Astrocyte (in vitro differentiated cells and primary cell): ENCODE measurements around the gene CHMP1B. TPM values are rescaled to one million over a fixed set of nuclear protein-coding genes. Genes with fewer than 3 reads are reported as not detected.

Experiments
- DNase-seq: peaks from one replicate; pipeline ENCODE4 v3.0.0-alpha.2; 2010; ENCODE audit warnings: low read depth
- FAIRE-seq: peaks from 2 replicates; lab custom pipeline; 2011; peaks lifted over from hg19 to GRCh38; lab: Jason Lieb, UNC
- H2AFZ ChIP-seq: 2 replicates; pipeline ENCODE4 v1.6.0; 2012; ENCODE audit warnings: low read depth, low read length, inconsistent platforms
- H3K27ac ChIP-seq: 2 replicates; pipeline ENCODE4 v1.5.1; 2011; ENCODE audit warnings: low read depth, low read length, inconsistent platforms
- H3K27me3 ChIP-seq: 2 replicates; pipeline ENCODE4 v1.6.0; 2011; ENCODE audit warnings: low read length, inconsistent platforms; ENCODE audit not compliant: insufficient read depth
- H3K36me3 ChIP-seq: 2 replicates; pipeline ENCODE4 v1.5.1; 2011; ENCODE audit warnings: low read length, inconsistent platforms; ENCODE audit not compliant: insufficient read depth
- H3K4me1 ChIP-seq: 2 replicates; pipeline ENCODE4 v1.5.1; 2011; ENCODE audit warnings: low read length, inconsistent platforms; ENCODE audit not compliant: insufficient read depth
- H3K4me2 ChIP-seq: 2 replicates; pipeline ENCODE4 v1.6.0; 2012; ENCODE audit warnings: low read length, inconsistent platforms
- H3K4me3 ChIP-seq: 2 replicates; pipeline ENCODE4 v1.5.1; 2011; ENCODE audit warnings: low read depth, mild to moderate bottlenecking, low read length, inconsistent platforms; ENCODE audit not compliant: insufficient read depth
- H3K79me2 ChIP-seq: 2 replicates; pipeline ENCODE4 v1.6.0; 2012; ENCODE audit warnings: mild to moderate bottlenecking, low read length, inconsistent platforms; ENCODE audit not compliant: insufficient read depth
- H3K9ac ChIP-seq: 2 replicates; pipeline ENCODE4 v1.6.0; 2012; ENCODE audit warnings: mild to moderate bottlenecking, low read length, inconsistent platforms
- H3K9me3 ChIP-seq: 2 replicates; pipeline ENCODE4 v1.5.1; 2012; ENCODE audit warnings: low read depth, mild to moderate bottlenecking, low read length, inconsistent platforms; ENCODE audit not compliant: insufficient read depth
- H4K20me1 ChIP-seq: 2 replicates; pipeline ENCODE4 v1.6.0; 2012; ENCODE audit warnings: low read length, inconsistent platforms; ENCODE audit not compliant: insufficient read depth
- H3K27ac Mint-ChIP-seq: one replicate; pipeline ENCODE4 v1.8.0; 2021; ENCODE audit warnings: mild to moderate bottlenecking, mixed read lengths; ENCODE audit not compliant: unreplicated experiment
- H3K27me3 Mint-ChIP-seq: one replicate; pipeline ENCODE4 v1.8.0; 2021; ENCODE audit warnings: low read depth, mixed read lengths; ENCODE audit not compliant: unreplicated experiment
- H3K36me3 Mint-ChIP-seq: one replicate; pipeline ENCODE4 v1.8.0; 2021; ENCODE audit warnings: low read depth, mixed read lengths; ENCODE audit not compliant: unreplicated experiment
- H3K4me1 Mint-ChIP-seq: one replicate; pipeline ENCODE4 v1.8.0; 2021; ENCODE audit warnings: low read depth, mixed read lengths; ENCODE audit not compliant: unreplicated experiment
- H3K4me3 Mint-ChIP-seq: one replicate; pipeline ENCODE4 v1.8.0; 2021; ENCODE audit warnings: mild to moderate bottlenecking, moderate library complexity, mixed read lengths; ENCODE audit not compliant: unreplicated experiment
- H3K9me3 Mint-ChIP-seq: one replicate; pipeline ENCODE4 v1.8.0; 2021; ENCODE audit warnings: mild to moderate bottlenecking, mixed read lengths; ENCODE audit not compliant: unreplicated experiment
- EZH2 ChIP-seq: IDR thresholded peaks from 2 replicates; pipeline ENCODE4 v1.6.1; 2012; ENCODE audit warnings: mild to moderate bottlenecking, low read length, inconsistent platforms; ENCODE audit not compliant: insufficient read depth
- total RNA-seq: library from RNA; stranded (reverse); gene quantifications from 2 replicates; pipeline ENCODE4 v1.2.1, GENCODE V29; 2021
- TF ChIP-seq, protein P1 (sequence below): IDR thresholded peaks from 2 replicates; pipeline ENCODE4 v1.5.1; 2011; ENCODE audit warnings: low read depth, mild to moderate bottlenecking, inconsistent platforms, low read length, moderate library complexity; ENCODE audit not compliant: insufficient read depth

CHMP1B gene
- total RNA-seq, 1 donor from 2014 or later = 49.7 TPM

DNA sequence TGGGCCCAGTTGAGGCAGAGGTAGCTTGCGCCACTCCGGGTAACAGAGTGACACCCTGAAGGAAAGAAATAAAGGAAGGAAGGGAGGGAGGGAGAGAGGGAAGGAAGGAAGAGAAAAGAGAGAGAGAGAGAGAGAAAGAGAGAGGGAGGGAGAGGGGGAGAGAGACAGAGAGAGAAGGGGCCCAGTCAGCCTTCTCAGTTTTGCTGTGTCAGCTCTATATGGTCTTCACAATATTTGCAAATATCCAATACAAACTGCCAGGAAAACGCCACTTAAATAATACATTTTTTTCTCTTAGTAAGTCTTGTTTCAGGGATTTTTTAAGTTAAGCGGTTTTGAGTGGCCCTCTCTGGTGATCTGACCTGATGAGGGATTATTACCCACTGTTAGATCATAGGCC is 5.6 kb upstream of the CHMP1B start:
- Mint-ChIP-seq H3K4me3 (no peak overlapping the region), H3K27me3 (no peaks in the 10 kb centered on the region), H3K36me3 (no peaks in the 10 kb centered on the region), H3K4me1 (peaks cover 9% of the 10 kb centered on the region), H3K9me3 (no peaks in the 10 kb centered on the region), H3K27ac (no peak overlapping the region)
- DNase-seq = no peak
- H3K4me2 ChIP-seq = no peak overlapping the region
- no peaks in the 10 kb centered on the region for H3K9me3 ChIP-seq
- H4K20me1 ChIP-seq = no peaks in the 10 kb centered on the region
- no peak overlapping the region for H3K9ac ChIP-seq
- no peaks in the 10 kb centered on the region for H3K27me3 ChIP-seq
- no peaks in the 10 kb centered on the region for H3K36me3 ChIP-seq
- no peak overlapping the region for H3K27ac ChIP-seq
- H2AFZ ChIP-seq = no peak overlapping the region
- no peak overlapping the region for H3K4me3 ChIP-seq
- TF ChIP-seq EZH2 = no peak
- TF ChIP-seq, protein P1, sequence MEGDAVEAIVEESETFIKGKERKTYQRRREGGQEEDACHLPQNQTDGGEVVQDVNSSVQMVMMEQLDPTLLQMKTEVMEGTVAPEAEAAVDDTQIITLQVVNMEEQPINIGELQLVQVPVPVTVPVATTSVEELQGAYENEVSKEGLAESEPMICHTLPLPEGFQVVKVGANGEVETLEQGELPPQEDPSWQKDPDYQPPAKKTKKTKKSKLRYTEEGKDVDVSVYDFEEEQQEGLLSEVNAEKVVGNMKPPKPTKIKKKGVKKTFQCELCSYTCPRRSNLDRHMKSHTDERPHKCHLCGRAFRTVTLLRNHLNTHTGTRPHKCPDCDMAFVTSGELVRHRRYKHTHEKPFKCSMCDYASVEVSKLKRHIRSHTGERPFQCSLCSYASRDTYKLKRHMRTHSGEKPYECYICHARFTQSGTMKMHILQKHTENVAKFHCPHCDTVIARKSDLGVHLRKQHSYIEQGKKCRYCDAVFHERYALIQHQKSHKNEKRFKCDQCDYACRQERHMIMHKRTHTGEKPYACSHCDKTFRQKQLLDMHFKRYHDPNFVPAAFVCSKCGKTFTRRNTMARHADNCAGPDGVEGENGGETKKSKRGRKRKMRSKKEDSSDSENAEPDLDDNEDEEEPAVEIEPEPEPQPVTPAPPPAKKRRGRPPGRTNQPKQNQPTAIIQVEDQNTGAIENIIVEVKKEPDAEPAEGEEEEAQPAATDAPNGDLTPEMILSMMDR = no peak
- H3K79me2 ChIP-seq = no peaks in the 10 kb centered on the region
- FAIRE-seq = no peak
- H3K4me1 ChIP-seq = peaks cover 17% of the 10 kb centered on the region

DNA sequence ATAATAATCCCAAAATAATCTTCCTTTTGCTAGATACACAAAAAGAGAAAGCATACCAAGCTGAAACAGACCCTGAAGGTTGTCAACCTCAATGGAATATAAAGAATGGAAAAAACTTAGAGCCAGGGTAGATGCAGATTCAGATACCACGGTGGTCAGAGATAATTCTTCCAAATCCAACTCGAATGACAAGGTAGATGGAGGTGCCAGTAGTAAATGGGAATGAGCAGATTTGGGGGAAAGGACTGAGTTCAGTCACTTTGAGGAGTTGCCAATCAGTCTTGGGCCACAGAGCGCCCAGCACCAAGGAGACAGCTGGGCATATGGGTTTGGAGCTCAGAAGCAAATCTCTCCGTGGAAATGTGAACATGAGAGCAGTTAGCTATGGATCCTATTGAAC is 3.4 kb upstream of the CHMP1B start:
- Histone ChIP-seq H3K4me1 (peaks cover 18% of the 10 kb centered on the region), H3K36me3 (no peaks in the 10 kb centered on the region), H2AFZ (no peak overlapping the region), H3K4me3 (no peak overlapping the region), H3K27ac (no peak overlapping the region), H3K79me2 (peaks cover 16% of the 10 kb centered on the region), H3K9me3 (no peaks in the 10 kb centered on the region), H3K4me2 (no peak overlapping the region), H3K9ac (no peak overlapping the region), H4K20me1 (peaks cover 6% of the 10 kb centered on the region), H3K27me3 (no peaks in the 10 kb centered on the region)
- DNase-seq = no peak
- no peak overlapping the region for H3K27ac Mint-ChIP-seq
- no peaks in the 10 kb centered on the region for H3K27me3 Mint-ChIP-seq
- no peaks in the 10 kb centered on the region for H3K36me3 Mint-ChIP-seq
- no peak overlapping the region for H3K4me3 Mint-ChIP-seq
- no peak for FAIRE-seq
- peaks cover 10% of the 10 kb centered on the region for H3K4me1 Mint-ChIP-seq
- TF ChIP-seq, protein P1 = no peak
- TF ChIP-seq EZH2 = no peak
- no peaks in the 10 kb centered on the region for H3K9me3 Mint-ChIP-seq

DNA sequence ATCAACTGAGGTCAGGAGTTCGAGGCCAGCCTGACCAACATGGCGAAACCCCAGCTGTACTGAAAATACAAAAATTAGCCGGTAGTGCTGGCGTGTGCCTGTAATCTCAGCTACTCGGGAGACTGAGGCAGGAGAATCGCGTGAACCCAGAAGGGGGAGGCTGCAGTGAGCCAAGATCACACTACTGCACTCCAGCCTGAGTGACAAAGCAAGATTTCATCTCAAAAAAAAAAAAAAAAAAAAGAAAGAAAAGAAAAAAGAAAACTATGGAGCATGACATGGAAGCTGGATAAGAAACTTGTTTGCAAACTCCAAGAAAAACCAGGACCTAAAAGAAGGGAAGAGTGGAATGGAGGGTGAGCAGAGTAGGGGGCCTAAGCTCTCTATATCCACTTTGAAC is 1.9 kb upstream of the CHMP1B start:
- Histone ChIP-seq H3K4me3 (peak overlapping the region; percentile 100), H2AFZ (peak overlapping the region; percentile 72), H3K9ac (peak overlapping the region; percentile 100), H4K20me1 (peaks cover 9% of the 10 kb centered on the region), H3K4me1 (peaks cover 18% of the 10 kb centered on the region), H3K27ac (peak overlapping the region; percentile 99), H3K36me3 (no peaks in the 10 kb centered on the region), H3K9me3 (no peaks in the 10 kb centered on the region), H3K4me2 (peak overlapping the region; percentile 90), H3K79me2 (peaks cover 30% of the 10 kb centered on the region), H3K27me3 (no peaks in the 10 kb centered on the region)
- FAIRE-seq (no peak), DNase-seq (no peak)
- H3K9me3 Mint-ChIP-seq = no peaks in the 10 kb centered on the region
- H3K4me1 Mint-ChIP-seq = peaks cover 15% of the 10 kb centered on the region
- no peaks in the 10 kb centered on the region for H3K36me3 Mint-ChIP-seq
- no peak overlapping the region for H3K4me3 Mint-ChIP-seq
- no peaks in the 10 kb centered on the region for H3K27me3 Mint-ChIP-seq
- TF ChIP-seq, protein P1 = no peak
- TF ChIP-seq EZH2 = no peak
- no peak overlapping the region for H3K27ac Mint-ChIP-seq
